HG02870 (cell line): ENCODE measurements around the gene LIPT1.
A peak's percentile ranks its signal among the peaks of the same experiment; 100 is the strongest.
"Not testable (repeated sequence)": the region's sequence is repeated elsewhere in the genome, so short reads cannot be mapped to it uniquely, and the experiment has no call there.

Source experiments
- ATAC-seq: cut with Tn5 transposase; IDR thresholded peaks from one replicate; pipeline ENCODE4 v1.9.1; 2021; ENCODE audit warnings: mild to moderate bottlenecking, moderate library complexity; ENCODE audit not compliant: unreplicated experiment

Gene LIPT1

DNA sequence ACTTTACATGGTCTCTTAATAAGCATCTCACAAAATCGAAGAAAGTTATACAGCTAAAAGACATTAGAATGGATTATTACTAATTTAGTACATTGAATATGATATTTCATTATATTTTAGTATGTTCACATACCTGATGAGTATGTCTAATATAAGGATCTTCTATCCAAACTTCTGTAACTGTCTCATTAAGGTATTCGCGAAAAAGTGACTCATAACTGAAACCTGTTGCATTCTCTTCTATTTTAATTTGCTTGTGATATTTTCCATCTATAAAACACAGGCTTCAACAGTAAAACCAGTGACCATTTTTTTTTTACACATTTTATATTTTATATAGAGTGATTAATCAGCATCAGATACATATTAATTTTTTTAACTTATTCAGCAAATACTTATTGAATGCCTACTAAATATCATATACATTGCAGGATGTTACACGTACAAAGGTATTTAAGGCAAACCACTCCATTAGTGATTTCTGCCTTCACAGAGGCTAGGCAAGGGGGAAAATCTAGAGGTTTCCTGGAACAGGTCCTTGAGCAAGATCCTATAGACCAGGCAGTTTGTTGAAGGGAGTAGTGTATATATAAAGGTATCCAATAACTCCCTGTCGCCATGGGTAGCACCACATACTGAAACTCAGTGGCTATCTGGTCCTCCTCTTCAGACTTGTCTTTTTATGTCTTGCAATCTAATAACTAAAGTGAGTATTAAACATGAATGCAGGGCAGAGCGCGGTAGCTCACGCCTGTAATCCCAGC lies 16.8 kb downstream of the LIPT1 start:
- ATAC-seq, result no peak

GRCh38 chr2:99180755-99181623 lies 26.2 kb downstream of the LIPT1 start, which contains the start of the genes MITD1 and MRPL30:
TSS of gene MITD1 (minus strand) at chr2:99181058. CDS start at chr2:99180981, 77 bp downstream.
TSS of gene MRPL30 (plus strand) at chr2:99181184. CDS start at chr2:99186204, 5,020 bp downstream.
- peak; percentile 92 for ATAC-seq

DNA sequence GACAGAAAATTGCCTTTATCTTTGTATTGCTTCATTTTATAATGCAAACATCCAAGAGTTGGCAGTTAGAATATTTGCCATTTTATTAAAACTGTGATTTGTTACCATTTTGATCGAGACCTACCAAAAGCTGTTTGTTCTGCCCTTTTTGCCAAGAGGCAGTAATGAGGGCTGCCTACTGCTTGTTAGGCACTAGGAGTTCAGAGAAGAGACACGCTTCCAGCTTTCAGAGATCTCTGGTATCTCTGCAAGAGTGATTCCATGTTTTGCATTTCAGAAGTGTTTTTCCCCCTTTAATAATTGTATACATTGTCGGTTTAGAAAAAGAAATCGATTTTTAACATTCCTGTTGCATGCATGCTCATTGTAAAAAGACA lies 26.8 kb downstream of the LIPT1 start:
- no peak for ATAC-seq

DNA sequence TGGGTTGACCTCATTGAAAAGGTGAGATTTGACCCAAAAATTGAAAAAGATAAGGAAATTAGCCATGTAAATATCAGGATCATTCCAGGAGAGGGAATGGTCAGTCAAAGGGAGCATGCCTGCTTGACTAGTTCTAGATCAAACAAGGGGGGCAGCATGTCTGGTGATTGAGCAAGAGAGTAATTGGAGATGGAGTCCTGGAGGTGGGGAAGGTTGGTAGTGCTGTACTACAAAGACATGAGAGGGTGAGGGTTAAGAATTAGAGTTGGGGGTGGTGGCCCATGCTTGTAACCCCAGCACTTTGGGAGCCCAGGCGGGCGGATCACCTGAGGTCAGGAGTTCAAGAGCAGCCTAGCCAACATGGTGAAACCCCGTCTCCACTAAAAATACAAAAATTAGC lies 28.3 kb downstream of the LIPT1 start:
- no peak for ATAC-seq

DNA sequence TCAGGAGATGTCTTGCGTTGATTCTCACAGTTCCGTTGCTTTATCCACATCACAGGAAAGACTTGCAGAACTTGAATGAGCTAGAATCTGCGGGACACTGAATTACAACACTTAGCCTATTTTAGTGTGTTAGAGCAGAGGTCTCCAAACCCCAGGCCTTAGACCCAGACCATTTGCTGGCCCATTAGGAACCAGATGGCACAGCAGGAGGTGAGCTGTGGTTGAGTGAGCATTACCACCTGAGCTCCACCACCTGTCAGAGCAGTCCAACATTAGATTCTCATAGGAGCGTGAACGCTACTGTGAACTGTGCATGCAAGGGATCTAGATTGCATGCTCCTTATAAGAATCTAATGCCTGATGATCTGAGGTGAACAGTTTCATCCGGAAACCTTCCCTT lies 30.0 kb downstream of the LIPT1 start:
- ATAC-seq, result no peak

- no peak for ATAC-seq
Measured at GRCh38 chr2:99187011-99187410, 32.2 kb downstream of the LIPT1 start.

DNA sequence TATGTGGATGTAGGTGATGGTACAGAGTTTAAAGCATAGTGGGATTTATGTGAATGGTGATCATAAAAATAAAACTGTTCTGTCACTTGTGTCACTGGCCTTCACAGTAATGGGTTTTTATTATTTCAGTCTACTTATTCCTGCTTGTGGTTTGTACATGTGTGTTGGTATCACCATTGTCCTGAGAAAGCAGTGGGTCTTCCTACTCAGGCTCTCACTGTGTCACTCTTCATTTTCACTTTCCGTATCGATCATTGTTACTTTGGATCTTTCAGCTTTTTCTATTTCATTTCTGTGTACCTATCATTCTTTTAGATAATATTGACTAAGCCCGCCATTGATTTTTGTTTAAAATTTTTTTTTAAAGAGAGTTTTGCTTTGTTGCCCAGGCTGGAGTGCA lies 33.6 kb downstream of the LIPT1 start:
- ATAC-seq, result no peak

GRCh38 chr2:99190548-99190947 lies 35.8 kb downstream of the LIPT1 start:
- no peak for ATAC-seq

DNA sequence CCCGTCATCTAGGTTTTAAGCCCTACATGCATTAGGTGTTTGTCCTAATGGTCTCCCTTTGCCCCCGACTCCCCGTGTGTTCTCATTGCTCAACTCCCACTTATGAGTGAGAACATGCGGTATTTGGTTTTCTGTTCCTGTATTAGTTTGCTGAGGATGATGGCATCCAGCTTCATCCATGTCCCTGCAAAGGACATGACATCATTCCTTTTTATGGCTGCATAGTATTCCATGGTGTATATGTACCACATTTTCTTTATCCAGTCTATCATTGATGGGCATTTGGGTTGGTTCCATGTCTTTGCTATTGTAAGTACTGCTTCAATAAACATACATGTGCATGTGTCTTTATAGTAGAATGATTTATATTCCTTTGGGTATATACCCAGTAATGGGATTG lies 37.6 kb downstream of the LIPT1 start:
- ATAC-seq, result not testable (repeated sequence)

DNA sequence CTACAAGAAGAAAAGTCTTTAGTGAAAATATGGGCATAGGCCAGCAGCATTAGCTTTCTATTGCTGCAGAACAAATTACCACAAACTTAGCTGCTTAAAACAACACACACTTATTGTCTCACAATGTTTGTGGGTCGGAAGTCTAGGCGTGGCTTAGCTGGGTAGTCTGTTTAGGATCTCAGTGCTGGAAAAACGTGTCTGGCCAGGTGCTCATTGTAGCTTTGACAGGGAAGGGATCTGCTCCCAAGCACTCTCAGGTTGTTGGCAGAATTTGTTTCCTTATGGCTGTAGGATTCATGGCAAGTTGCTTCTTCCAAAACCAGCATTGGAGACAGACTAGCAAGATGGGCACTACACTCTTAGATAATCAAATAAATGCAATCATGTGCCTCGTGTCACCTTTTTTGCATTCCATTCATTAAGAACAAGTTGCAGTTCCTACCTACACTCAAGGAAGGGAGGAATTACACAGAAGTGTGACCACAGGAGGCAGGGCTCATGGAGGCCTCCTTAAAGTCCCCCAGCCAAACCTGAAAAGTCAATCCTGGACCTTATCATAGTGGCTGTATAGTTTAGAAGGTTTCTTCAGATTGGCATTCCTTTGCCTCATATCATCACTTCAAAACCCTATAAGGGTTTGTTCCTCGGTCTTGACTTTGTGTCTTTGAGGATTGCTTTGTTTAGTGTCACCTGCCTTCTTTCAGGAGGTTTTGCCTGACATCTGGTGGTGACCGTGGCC lies 43.5 kb downstream of the LIPT1 start:
- no peak for ATAC-seq

GRCh38 chr2:99200076-99200800 lies 45.5 kb downstream of the LIPT1 start:
- ATAC-seq, result no peak

- no peak for ATAC-seq
Measured at GRCh38 chr2:99201959-99202678, 47.4 kb downstream of the LIPT1 start.

DNA sequence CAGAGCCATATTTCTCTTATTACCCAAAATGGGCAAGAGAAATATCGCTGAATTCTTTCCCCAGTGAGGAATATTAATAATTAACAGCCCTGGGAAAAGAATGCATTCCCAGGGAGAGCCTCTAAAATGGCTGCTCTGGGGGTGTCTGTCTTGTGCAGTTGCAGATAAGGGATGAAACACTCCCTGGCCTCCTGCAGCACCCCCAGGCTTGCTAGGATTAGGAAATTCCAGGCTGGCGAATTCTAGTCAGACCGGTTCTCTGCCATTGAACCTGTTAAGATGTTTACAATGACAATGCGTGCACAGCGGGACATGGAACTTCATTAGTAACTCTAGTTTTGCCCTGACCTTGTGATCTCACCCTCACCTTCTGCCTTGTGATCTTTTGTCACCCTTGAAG lies 50.7 kb downstream of the LIPT1 start:
- ATAC-seq, result no peak
